ENCODE measurements around the gene FOLR1.
"Not testable (repeated sequence)": the region's sequence is repeated elsewhere in the genome, so short reads cannot be mapped to it uniquely, and the experiment has no call there.

FOLR1 gene

GRCh38 chr11:72189455-72190250, 2.3 kb upstream of the FOLR1 start:
- Histone ChIP-seq H3K36me3 (ENCODE audit: low read depth) (no peaks in the 10 kb centered on the region), H3K9me3 (ENCODE audit: severe bottlenecking) (no peaks in the 10 kb centered on the region), H3K27ac (ENCODE audit: poor library complexity, severe bottlenecking) (no peak overlapping the region), H3K4me3 (ENCODE audit: severe bottlenecking) (no peak overlapping the region), H3K27me3 (ENCODE audit: insufficient read depth, poor library complexity, severe bottlenecking) (no peaks in the 10 kb centered on the region), H3K4me1 (ENCODE audit: insufficient read depth, poor library complexity, severe bottlenecking) (no peaks in the 10 kb centered on the region)
- ATAC-seq (ENCODE audit: low read depth) (no peak), DNase-seq (ENCODE audit: low spot score) (no peak)
- TF ChIP-seq CTCF (IDR thresholded peaks at IDR 0.05; ENCODE audit: poor library complexity, severe bottlenecking), result no peak

GRCh38 chr11:72190631-72191071, 1.3 kb upstream of the FOLR1 start:
- no peak for ATAC-seq (ENCODE audit: low read depth)
- Histone ChIP-seq H3K4me3 (ENCODE audit: severe bottlenecking) (no peak overlapping the region), H3K36me3 (ENCODE audit: low read depth) (no peaks in the 10 kb centered on the region), H3K4me1 (ENCODE audit: insufficient read depth, poor library complexity, severe bottlenecking) (no peaks in the 10 kb centered on the region), H3K27ac (ENCODE audit: poor library complexity, severe bottlenecking) (no peak overlapping the region), H3K9me3 (ENCODE audit: severe bottlenecking) (no peaks in the 10 kb centered on the region), H3K27me3 (ENCODE audit: insufficient read depth, poor library complexity, severe bottlenecking) (no peaks in the 10 kb centered on the region)
- no peak for DNase-seq (ENCODE audit: low spot score)
- no peak for TF ChIP-seq CTCF (IDR thresholded peaks at IDR 0.05; ENCODE audit: poor library complexity, severe bottlenecking)

- DNase-seq (ENCODE audit: low spot score) (no peak), ATAC-seq (ENCODE audit: low read depth) (no peak)
- Histone ChIP-seq H3K4me3 (ENCODE audit: severe bottlenecking) (no peak overlapping the region), H3K36me3 (ENCODE audit: low read depth) (no peaks in the 10 kb centered on the region), H3K27ac (ENCODE audit: poor library complexity, severe bottlenecking) (no peak overlapping the region), H3K27me3 (ENCODE audit: insufficient read depth, poor library complexity, severe bottlenecking) (no peaks in the 10 kb centered on the region), H3K4me1 (ENCODE audit: insufficient read depth, poor library complexity, severe bottlenecking) (no peaks in the 10 kb centered on the region), H3K9me3 (ENCODE audit: severe bottlenecking) (no peaks in the 10 kb centered on the region)
- no peak for TF ChIP-seq CTCF (IDR thresholded peaks at IDR 0.05; ENCODE audit: poor library complexity, severe bottlenecking)
Observed at GRCh38 chr11:72195518-72196270, 3.8 kb downstream of the FOLR1 start.

GRCh38 chr11:72201445-72201844, 9.5 kb downstream of the FOLR1 start:
- not testable (repeated sequence) for H3K4me3 ChIP-seq (ENCODE audit: severe bottlenecking); H3K27ac ChIP-seq (ENCODE audit: poor library complexity, severe bottlenecking); H3K36me3 ChIP-seq (ENCODE audit: low read depth); H3K9me3 ChIP-seq (ENCODE audit: severe bottlenecking); H3K27me3 ChIP-seq (ENCODE audit: insufficient read depth, poor library complexity, severe bottlenecking); ATAC-seq (ENCODE audit: low read depth); H3K4me1 ChIP-seq (ENCODE audit: insufficient read depth, poor library complexity, severe bottlenecking); DNase-seq (ENCODE audit: low spot score)

GRCh38 chr11:72202571-72202970, 10.6 kb downstream of the FOLR1 start:
- TF ChIP-seq CTCF (IDR thresholded peaks at IDR 0.05; ENCODE audit: poor library complexity, severe bottlenecking), result no peak
- H3K4me1 ChIP-seq (ENCODE audit: insufficient read depth, poor library complexity, severe bottlenecking), result no peaks in the 10 kb centered on the region
- ATAC-seq (ENCODE audit: low read depth) (no peak), DNase-seq (ENCODE audit: low spot score) (no peak)
- H3K4me3 ChIP-seq (ENCODE audit: severe bottlenecking), result no peak overlapping the region
- no peaks in the 10 kb centered on the region for H3K9me3 ChIP-seq (ENCODE audit: severe bottlenecking)
- no peaks in the 10 kb centered on the region for H3K27me3 ChIP-seq (ENCODE audit: insufficient read depth, poor library complexity, severe bottlenecking)
- H3K27ac ChIP-seq (ENCODE audit: poor library complexity, severe bottlenecking), result no peak overlapping the region
- no peaks in the 10 kb centered on the region for H3K36me3 ChIP-seq (ENCODE audit: low read depth)

All from RWPE2 (cell line).